ENCODE data around the gene HES4. TPM values are rescaled to one million over a fixed set of nuclear protein-coding genes. Genes with fewer than 3 reads are reported as not detected.

Gene HES4
- total and polyA plus RNA-seq, 2 of the 13 experiments (the other 11 are each of a cell fraction or from before 2014, with no cell fraction given), result 8.8 to 10.6 TPM

DNA sequence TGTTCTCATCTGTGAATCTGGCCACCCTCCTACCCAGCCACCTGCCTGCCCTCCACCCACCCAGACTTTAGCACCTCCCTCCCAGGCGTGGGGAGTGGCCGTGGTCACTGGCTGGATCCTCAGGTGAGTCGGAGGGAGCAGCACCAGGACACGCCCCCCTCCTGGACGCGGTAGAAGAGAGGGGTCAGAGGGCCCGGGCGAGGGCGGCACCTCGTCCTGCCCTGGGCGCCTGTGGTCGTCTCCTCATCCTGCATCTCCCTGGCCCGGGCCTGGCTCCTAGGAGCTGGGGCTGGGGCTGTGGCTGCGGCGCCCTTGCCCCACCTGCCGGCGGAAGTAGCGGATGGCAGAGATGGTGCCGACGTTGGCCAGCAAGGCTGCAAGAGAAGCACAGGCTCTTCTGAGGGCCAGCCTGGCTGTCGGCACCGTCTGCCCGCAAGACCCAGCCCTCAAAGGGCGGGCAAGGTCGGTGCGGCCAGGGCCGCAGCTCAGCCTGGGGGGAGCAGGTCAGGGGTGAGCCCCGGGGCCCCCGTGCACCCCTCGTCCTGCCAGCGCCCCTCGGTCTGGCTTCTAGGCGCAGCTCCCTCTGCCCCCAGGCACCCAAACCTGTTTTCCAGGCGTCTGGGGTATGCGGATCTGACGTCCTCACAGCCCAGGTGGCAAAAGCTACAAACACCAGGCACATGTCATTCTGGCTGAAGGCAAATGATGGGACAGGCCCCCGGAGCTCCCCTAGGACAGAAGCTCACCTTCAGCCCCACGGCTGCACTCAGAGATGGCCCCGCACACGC, 23.8 kb downstream of the HES4 start (continued):
- TF ChIP-seq SMAD1 (CRISPR knock-in tag; IDR thresholded peaks at IDR 0.05; ENCODE audit: borderline replicate concordance, low read depth) (no peak), ZNF12 (CRISPR knock-in tag; IDR thresholded peaks at IDR 0.05) (no peak), FOXM1 (CRISPR knock-in tag; IDR thresholded peaks at IDR 0.05) (no peak), THAP7 (CRISPR knock-in tag; IDR thresholded peaks at IDR 0.05) (no peak), ZMAT3 (CRISPR knock-in tag; conservative IDR thresholded peaks at IDR 0.05) (no peak), ZNF652 (CRISPR knock-in tag; IDR thresholded peaks at IDR 0.05; ENCODE audit: borderline replicate concordance, low read depth) (no peak), ZNF33B (CRISPR knock-in tag; IDR thresholded peaks at IDR 0.05) (no peak), KDM5A (IDR thresholded peaks at IDR 0.05; ENCODE audit: borderline replicate concordance, low read length) (no peak), KDM2A (CRISPR knock-in tag; IDR thresholded peaks at IDR 0.05; ENCODE audit: borderline replicate concordance, low read depth) (peak; percentile 84), CBFB (CRISPR knock-in tag; IDR thresholded peaks at IDR 0.05) (0 out of 2 replicates have a peak, but pooled peaks have one; percentile 26), ZFP90 (CRISPR knock-in tag; IDR thresholded peaks at IDR 0.05; ENCODE audit: borderline replicate concordance) (no peak), ZNF292 (CRISPR knock-in tag; IDR thresholded peaks at IDR 0.05; ENCODE audit: borderline replicate concordance, low read depth) (no peak), PHF20 (CRISPR knock-in tag; IDR thresholded peaks at IDR 0.05) (no peak), SMAD9 (CRISPR knock-in tag; IDR thresholded peaks at IDR 0.05) (no peak), FOXA3 (CRISPR knock-in tag; IDR thresholded peaks at IDR 0.05) (no peak), ZSCAN30 (CRISPR knock-in tag; IDR thresholded peaks at IDR 0.05) (no peak), HNRNPL (IDR thresholded peaks at IDR 0.05; ENCODE audit: low read depth, low read length) (0 out of 2 replicates have a peak, but pooled peaks have one; percentile 50)
- TF ChIP-seq, protein P1, sequence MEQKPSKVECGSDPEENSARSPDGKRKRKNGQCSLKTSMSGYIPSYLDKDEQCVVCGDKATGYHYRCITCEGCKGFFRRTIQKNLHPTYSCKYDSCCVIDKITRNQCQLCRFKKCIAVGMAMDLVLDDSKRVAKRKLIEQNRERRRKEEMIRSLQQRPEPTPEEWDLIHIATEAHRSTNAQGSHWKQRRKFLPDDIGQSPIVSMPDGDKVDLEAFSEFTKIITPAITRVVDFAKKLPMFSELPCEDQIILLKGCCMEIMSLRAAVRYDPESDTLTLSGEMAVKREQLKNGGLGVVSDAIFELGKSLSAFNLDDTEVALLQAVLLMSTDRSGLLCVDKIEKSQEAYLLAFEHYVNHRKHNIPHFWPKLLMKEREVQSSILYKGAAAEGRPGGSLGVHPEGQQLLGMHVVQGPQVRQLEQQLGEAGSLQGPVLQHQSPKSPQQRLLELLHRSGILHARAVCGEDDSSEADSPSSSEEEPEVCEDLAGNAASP (CRISPR knock-in tag; IDR thresholded peaks at IDR 0.05; ENCODE audit: borderline replicate concordance), result no peak
- TF ChIP-seq, protein P2, sequence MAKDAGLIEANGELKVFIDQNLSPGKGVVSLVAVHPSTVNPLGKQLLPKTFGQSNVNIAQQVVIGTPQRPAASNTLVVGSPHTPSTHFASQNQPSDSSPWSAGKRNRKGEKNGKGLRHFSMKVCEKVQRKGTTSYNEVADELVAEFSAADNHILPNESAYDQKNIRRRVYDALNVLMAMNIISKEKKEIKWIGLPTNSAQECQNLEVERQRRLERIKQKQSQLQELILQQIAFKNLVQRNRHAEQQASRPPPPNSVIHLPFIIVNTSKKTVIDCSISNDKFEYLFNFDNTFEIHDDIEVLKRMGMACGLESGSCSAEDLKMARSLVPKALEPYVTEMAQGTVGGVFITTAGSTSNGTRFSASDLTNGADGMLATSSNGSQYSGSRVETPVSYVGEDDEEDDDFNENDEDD (CRISPR knock-in tag; IDR thresholded peaks at IDR 0.05; ENCODE audit: borderline replicate concordance), result no peak
- TF ChIP-seq, protein P3, sequence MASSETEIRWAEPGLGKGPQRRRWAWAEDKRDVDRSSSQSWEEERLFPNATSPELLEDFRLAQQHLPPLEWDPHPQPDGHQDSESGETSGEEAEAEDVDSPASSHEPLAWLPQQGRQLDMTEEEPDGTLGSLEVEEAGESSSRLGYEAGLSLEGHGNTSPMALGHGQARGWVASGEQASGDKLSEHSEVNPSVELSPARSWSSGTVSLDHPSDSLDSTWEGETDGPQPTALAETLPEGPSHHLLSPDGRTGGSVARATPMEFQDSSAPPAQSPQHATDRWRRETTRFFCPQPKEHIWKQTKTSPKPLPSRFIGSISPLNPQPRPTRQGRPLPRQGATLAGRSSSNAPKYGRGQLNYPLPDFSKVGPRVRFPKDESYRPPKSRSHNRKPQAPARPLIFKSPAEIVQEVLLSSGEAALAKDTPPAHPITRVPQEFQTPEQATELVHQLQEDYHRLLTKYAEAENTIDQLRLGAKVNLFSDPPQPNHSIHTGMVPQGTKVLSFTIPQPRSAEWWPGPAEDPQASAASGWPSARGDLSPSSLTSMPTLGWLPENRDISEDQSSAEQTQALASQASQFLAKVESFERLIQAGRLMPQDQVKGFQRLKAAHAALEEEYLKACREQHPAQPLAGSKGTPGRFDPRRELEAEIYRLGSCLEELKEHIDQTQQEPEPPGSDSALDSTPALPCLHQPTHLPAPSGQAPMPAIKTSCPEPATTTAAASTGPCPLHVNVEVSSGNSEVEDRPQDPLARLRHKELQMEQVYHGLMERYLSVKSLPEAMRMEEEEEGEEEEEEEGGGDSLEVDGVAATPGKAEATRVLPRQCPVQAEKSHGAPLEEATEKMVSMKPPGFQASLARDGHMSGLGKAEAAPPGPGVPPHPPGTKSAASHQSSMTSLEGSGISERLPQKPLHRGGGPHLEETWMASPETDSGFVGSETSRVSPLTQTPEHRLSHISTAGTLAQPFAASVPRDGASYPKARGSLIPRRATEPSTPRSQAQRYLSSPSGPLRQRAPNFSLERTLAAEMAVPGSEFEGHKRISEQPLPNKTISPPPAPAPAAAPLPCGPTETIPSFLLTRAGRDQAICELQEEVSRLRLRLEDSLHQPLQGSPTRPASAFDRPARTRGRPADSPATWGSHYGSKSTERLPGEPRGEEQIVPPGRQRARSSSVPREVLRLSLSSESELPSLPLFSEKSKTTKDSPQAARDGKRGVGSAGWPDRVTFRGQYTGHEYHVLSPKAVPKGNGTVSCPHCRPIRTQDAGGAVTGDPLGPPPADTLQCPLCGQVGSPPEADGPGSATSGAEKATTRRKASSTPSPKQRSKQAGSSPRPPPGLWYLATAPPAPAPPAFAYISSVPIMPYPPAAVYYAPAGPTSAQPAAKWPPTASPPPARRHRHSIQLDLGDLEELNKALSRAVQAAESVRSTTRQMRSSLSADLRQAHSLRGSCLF (CRISPR knock-in tag; IDR thresholded peaks at IDR 0.05; ENCODE audit: borderline replicate concordance), result no peak
- TF ChIP-seq, protein P4, sequence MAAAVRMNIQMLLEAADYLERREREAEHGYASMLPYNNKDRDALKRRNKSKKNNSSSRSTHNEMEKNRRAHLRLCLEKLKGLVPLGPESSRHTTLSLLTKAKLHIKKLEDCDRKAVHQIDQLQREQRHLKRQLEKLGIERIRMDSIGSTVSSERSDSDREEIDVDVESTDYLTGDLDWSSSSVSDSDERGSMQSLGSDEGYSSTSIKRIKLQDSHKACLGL (CRISPR knock-in tag; IDR thresholded peaks at IDR 0.05), result no peak

All from HepG2 (cell line).